HG03175 (cell line): ENCODE data around the gene RFC2.
"Not testable (repeated sequence)": the region's sequence is repeated elsewhere in the genome, so short reads cannot be mapped to it uniquely, and the experiment has no call there.

ENCODE experiments used
- ATAC-seq: cut with Tn5 transposase; IDR thresholded peaks from one replicate; pipeline ENCODE4 v1.9.1; 2021; ENCODE audit warnings: mild to moderate bottlenecking, moderate library complexity; ENCODE audit not compliant: unreplicated experiment

RFC2 gene

DNA sequence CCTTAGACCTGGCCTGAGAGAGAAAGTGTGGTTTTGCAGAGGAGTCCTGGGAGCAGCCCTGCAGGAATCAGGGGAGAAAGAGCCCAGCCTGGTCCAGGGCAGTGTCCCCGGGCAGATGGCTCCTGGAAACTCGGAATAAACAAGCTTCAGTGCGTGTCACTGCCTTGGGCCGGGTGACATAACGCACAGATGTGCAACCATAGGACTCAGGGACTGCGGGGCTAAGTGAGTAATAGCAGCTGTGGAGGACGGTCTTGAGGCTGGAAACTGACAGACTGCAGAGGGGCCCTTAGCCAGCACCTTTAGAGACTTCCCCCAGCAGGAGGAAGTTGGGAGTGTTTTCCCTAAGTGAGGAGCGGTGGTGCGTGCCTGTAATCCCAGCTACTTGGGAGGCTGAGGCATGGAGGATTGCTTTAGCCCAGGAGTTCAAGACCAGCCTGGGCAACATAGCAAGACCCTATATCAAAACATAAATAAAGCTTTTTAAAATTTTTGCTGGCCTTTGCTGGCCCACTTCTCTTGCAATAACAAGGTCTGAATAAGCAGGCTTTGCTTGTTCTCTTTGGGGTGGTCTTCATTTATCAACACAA lies 29.8 kb upstream of the RFC2 start:
- ATAC-seq: no peak

DNA sequence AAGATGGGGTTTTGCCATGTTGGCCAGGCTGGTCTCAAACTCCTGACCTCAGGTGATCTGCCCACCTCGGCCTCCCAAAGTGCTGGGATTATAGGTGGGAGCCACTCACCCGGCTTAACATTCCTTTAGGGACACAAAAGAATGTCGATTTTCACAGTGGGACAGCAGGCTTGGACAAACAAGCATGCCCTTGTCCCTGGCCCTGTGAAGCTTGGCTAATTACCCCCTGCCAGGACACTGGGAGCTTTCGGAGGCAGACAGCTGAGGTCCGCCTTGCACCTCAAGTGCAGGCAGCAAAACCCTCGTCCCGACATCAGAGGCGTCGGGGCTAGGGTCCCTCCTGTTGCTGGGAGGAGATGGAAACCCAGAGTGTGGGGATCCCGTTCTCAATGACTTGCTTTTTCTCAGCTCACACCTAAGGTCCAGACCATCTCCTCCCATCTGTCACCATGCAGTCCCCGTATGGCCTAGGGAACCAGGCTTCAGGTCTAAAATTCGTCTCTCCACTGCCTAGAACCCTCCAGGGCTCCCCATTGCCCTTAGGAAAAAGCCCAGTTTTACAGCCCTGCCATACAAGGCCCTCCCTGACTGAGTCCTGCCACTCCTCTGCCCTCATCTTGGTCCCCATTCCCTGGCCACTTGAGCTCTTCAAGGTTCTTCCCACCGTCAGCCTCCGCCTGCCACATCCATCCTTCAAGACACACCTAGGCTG lies 28.7 kb upstream of the RFC2 start:
- ATAC-seq: no peak

DNA sequence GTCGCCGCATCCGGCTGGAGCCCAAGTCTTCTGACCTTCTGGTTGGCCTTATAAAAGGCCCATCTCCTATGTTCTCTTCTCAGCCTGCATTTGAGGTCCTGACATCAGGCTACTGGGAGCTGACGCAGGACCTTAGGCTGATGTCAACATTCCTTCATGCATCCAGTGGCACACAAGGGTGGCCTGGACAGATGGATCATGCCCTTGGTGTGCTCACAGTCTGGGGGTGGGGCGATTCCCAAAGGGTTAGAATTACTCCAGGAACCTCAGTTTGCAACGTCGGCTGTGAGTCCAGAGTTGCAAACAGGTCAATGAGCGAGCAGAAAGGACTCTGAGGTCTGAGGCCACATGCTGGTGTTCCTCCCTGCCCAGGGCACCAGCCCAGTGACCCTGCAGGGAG lies 26.8 kb upstream of the RFC2 start:
- ATAC-seq: no peak

DNA sequence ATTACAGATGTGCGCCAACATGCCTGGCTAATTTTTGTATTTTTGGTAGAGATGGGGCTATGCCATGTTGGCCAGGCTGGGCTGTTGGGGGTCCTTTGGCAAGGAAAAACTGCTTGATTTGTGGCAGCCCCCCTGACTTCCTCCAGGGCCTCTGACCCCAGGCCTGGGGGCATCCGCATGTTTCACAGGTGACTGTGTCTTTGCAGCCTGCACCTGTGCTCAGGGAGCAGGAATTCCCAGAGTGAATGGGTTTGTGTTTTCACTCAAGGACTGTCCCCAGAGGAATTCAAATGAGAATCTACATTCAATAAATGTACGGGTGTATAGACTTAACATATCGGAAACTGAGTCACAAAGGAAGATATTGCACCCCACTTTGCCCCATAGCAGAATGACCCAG lies 23.4 kb upstream of the RFC2 start:
- ATAC-seq: no peak

DNA sequence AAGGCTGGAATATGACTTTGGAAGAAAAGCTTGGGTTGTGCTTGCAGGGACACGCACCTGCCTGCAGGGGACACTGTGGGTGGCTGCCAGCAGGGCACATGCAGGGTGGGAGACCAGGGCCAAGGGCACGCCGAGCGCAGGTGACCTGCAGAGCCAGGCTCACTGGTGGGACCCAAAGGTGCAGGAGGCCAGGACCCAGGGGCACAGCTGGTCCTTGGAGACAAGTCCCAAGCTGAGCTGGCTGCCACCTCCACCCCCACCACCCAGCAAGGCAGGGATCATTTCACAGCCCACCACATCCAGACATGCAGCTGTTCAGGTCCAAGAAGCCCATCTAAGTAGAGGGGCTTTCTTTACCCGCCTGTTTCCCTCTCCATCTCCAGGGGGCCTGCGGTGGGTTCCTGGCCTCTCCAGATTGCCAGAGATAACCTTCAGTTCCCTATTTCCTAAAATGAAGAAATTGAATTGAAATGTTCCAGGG lies 21.2 kb upstream of the RFC2 start:
- ATAC-seq: no peak

DNA sequence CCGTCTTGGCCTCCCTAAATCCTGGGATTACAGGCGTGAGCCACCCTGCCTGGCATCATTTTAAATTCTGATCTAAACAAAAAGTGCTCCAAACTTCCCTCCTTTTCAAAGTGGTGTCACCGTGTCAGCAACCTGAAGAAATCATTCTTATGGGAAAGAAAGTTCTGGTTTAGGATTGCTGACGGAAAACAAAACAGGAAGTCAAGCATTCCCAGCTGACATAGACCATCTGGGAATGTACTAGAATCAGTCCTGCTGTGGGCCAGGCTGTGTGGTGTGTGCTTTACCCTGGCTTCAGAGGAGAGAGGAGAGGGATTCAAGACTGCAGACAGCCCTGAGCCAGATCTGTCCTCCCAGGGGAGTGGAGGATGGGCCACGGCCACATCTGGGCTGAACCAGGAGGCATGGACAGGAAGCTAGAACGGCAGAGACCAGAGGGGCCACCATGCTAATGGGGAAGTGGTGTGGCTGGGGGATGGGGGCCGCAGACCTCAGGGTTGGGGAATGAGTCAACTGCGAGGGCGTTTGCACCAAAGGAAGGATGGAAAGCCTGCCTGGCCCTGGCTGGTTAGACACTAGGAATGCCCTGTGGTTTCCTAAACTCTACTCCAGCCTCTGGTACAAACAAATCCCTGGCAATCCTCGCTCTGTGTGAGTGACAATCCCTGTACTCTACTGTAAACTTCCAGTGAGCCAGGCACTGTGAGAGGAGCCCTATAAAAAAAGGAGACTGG lies 18.3 kb upstream of the RFC2 start:
- ATAC-seq: peak; percentile 85

DNA sequence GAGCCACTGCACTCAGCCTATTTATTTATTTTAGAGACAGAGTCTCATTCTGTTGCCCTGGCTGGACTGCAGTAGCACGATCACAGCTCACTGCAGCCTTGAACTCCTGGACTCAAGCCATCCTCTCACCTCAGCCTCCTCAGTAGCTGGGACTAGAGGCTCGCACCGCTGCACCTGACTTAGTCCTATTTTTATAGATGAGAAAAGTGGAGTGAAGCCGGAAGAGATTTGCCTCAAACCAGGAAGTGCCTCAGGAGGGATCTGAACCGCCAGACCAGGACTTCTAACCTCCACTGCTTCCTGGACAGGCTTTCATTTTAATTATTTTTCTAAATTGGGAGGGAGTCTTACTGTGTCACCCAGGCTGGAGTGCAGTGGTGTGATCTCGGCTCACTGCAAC lies 17.5 kb upstream of the RFC2 start:
- ATAC-seq: no peak

DNA sequence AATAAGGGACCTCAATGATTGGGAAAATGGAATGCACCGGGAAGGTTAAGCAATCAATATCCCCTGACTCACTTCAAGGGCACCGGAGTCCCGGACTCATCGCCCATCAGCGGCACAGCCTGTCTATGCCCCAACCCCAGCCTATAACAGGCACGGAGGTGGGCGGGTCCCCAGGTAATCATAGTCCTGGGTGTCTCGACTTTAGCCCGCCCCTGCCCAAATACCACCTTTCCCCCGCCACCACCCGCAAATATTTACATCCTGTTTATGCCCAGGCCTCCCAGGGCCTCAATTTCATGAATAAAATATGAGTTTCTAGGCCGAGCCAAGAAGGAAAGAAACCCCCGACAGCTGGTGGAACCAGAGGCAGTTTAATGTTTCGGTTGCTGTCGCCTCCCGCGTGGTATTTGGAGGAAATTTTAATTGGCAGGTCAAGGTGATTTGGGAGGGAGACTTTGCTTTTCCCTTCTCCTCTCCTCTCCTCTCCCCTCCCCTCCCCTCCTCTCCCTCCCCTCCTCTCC lies 15.6 kb upstream of the RFC2 start:
- peak; percentile 28 for ATAC-seq

DNA sequence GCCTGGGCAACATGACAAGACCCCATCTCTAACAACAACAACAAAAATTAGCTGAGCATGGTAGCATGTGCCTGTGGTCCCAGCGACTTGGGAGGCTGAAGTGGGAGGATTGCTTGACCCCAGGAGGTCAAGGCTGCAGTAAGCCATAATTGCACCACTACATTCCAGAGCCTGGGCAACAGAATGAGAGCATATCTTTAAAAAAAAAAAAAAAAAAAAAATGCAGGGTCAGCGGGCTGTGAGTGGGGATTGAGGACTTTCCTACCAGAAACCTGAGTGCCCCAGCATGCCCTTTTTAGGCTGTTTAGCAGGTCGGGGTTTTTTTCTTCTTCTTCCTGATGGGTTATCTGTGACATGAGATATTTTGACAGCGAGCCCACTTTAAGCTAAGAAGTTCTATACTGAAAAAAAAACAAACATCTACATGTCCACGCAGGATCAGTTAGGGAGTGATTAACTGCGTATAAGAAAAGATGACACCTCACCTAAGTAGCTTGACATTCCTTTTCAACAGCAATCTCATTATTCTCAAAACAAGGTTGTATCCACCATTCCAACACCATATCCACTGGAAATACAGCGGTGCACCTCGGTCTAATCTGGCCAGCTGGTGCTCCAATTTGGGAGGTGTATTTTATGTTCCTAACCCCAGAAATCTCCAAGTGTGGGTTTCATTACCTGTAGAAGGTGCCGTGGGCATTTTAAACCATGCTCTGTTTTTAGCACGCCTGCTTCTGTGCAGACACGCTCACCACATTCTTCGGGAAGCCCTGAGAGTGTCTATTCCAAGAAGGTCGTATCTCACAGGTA lies 13.8 kb upstream of the RFC2 start:
- no peak for ATAC-seq

DNA sequence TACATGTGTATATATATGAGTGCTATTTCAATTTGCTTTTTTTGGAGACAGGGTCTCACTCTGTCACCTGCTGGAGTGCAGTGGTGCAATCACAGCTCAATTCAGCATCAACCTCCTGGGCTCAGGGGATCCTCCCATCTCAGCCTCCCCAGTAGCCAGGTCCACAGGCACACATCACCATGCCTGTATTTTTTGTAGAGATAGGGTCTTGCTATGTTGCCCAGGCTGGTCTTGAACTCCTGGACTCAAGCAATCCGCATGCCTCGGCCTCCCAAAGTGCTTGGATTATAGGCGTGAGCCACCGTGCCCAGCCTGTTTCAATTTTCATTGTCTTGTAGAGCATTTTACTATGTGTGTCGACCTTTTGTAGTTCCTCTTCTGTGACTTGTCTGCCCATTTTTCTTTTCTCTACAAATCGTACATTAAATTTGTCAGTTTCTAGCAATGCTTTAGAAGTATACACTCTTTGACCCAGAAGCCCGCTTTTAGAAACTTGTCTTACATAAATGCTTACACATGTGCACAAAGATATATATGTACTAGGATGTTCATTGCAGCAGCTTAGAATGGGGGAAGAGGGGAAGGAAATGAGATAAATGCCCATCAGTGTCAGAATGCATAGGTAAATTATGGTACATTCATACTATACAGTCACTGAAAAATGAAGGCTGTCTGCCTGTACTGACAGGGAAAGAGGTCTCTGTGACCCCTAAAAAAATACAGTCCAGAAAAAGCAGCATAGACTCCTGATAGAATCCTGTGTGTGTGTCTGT lies 12.2 kb upstream of the RFC2 start:
- ATAC-seq: no peak

DNA sequence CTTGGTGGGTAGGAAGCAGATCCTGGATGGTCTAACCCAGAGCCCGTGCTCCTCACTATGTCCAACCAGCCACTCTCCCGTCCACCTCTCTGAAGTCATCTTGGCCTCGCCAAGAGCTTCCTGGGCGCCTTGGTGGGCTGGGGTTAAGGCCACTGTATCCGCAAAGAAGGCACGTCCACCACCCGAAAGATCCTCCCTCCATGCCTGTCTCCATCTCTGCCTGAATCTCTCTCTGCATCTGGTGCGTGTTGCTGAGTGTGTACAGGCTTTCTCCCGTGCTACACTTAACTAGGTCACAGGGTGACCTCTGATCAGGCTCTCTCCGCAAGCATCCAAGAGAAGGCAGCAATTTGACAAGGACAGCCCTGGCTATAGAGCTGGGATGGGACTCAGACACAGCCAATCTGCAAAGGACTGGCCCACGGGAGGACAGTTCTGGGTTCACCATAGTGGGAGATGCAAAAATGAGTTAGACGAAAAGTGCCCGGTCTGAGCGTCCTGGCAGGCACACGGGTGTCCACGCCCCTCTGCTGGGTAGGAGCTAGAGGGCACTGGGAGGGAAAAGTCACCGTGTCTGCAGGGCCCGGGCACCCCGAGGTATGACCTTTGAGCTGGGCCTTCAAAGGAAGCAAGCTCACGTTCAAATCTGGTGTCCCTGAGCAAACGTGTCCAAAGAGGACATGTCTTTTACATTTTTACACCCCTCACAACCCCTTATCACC lies 9.4 kb upstream of the RFC2 start:
- ATAC-seq: no peak

DNA sequence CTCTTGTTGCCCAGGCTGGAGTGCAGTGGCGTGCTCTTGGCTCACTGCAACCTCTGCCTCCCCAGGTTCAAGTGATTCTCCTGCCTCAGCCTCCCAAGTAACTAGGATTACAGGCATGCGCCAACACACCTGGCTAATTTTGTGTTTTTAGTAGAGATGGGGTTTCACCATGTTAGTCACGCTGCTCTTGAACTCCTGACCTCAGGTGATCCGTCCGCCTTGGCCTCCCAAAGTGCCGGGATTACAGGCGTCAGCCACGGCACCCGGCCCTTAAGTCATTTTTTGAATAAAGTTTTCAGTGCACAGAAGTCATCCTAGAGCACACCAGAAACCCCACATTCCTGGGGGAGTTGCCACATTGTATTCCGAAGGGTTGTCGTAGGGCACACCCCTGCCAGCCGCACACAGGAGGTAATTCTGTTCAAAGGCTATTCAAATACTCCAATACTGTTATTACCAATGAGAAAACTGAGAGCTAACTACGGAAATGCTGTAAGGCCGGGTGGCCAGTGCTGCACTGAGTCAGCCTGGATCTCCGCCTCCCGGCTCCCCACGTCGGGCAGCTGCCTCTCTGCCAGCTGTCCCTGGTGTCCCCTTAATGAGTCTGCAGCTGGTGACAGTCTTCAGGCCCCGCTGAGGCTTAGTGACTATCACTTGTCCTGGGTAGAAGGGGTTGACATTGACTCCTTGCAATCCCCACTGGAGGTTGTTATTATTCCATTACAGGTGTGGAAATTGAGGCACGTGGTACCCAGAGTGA lies 8.6 kb upstream of the RFC2 start:
- ATAC-seq: no peak

DNA sequence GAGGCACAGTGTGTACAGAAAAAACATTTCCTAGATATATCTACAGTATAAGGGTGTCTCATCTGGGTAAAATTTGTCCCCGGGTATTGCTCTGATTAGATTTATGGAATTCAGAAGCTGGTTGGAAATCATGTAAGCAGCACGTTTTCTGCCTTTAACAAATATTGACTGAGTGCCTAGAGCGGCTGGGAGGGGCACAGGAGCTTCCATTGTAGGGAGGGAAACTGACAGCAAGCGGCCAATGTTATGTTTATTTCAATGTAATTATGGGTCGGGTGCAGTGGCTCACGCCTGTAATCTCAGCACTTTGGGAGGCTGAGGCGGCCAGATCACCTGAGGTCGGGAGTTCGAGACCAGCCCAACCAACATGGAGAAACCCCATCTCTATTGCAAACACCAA lies 4.4 kb upstream of the RFC2 start:
- no peak for ATAC-seq

DNA sequence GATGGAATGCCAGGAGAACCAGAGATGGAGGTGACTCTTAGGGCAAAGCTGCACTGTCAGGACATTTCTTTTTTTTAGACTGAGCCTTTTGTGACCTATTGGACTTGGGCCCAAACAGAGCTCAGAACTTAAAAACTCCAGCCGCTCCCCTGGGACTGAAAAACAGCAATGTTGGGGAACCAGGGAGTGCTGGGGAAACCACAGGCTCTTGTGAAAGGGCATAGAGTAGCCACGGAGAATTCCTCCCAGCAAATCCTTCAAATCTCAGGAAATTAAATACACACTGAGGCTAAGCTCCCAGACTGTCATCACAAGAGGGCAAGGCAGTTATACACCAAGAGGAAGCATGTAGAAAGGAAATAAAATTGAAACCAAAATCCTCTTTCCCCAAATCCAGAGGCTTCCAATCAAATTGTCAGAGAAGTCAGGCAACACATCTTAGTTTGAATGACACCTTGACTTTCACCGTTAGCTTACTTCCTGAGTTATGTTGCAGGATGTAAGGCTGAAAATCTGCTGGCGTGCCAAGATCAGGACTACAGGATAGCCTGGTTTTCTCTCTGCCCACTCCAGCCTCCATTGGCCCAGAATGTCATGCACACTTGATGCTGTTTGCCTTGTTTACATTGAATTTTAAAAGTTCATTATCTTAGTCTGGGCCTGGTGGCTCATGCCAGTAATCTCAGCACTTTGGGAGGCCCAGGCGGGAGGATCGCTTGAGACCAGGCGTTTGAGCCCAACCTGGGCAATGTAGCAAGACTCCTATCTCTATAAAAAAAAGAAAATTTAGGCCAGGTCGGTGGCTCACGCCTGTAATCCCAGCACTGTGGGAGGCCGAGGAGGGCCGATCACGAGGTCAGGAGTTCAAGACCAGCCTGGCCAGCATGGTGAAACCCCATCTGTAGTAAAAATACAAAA lies 2.6 kb upstream of the RFC2 start:
- ATAC-seq: no peak

DNA sequence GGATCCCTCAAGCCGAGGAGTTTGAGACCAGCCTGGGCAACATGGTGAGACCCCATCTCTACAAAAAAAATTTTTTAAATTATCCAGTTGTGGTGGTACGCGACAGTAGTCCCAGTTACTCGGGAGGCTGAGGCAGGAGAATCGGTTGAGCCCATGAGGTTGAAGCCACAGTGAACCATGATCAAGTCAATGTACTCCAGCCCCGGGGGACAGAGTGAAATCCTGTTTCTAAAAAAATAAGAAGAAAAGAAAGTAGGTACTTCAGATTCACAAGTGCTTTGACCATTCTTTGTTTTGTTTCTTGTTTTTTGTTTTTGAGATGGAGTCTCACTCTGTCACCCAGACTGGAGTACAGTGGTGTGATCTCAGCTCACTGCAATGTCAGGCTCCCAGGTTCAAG lies 1.3 kb upstream of the RFC2 start:
- not testable (repeated sequence) for ATAC-seq

DNA sequence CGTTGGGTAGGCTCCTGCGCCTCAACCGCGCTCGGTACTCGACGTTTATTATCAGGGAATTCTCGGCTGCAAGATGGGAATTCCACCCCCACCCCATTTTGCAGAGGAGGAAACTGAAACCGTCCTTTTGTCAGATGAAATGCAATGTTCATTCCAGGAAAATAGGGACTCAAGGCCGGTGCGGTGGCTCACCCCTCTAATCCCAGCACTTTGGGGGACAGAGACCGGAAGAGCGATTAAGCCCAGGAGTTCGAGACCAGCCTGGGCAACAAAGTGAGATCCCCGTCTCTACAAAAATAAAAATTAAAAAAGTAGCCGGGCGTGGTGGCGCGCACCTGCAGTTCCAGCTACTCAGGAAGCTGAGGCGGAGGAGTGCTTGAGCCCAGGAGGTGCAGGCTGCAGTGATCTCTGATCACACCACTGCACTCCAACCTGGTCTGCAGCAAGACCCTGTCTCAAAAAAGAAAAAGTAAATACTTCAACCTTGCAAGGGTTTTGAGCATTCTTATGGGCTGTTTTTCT lies 720 bp upstream of the RFC2 start:
- no peak for ATAC-seq

DNA sequence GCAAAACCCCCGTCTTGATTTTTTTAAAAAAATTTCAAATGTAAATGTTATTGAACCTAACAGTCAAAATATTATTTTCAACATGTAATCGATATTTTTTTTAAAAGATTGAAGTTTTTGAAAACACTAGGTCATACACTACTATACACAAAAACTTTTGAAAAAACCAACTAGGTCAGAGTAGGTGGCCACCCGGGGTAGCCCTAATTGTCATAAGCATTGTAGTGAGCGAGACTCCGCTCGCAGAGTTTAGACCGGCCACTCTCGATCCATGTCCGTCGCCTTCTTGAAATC lies 417 bp downstream of the RFC2 start:
- peak; percentile 2 for ATAC-seq

DNA sequence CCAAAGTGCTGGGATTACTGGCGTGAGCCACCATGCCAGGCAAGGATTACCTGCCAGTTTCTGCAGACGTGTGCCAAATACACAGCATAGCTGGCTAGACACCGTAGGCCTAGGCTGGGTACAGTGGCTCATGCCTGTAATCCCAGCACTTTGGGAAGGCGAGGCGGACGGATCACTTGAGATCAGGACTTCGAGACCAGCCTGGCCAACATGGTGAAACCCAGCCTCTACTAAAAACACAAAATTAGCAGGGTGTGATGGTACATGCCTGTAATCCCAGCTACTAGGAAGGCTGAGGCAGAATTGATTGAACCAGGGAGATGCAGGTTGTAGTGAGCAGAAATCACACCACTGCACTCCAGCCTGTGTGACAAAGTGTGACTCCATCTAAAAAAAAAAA lies 868 bp downstream of the RFC2 start:
- no peak for ATAC-seq
